Right lobe of liver (tissue), 6 donors: ENCODE results near the gene GRWD1. TPM values are rescaled to one million over a fixed set of nuclear protein-coding genes. Genes with fewer than 3 reads are reported as not detected.
A peak's percentile ranks its signal among the peaks of the same experiment; 100 is the strongest.

ENCODE experiments used
- ATAC-seq, 4 donors: fragments of 200-7000 bp; cut with Tn5 transposase; one replicate each; pipeline ENCODE4 v1.9.1; 2020; ENCODE audit warnings: mild to moderate bottlenecking in 4 of 4, moderate library complexity in 4 of 4
- DNase-seq, 3 donors: peaks; one replicate each; pipeline ENCODE4 v3.0.0-alpha.2; 2020
- H3K27ac ChIP-seq, 3 donors: fragments of 200-600 bp; one replicate each; pipeline ENCODE4 v1.8.0; 2022
- H3K27me3 ChIP-seq, 2 donors: fragments of 200-600 bp; one replicate each; pipeline ENCODE4 v1.8.0; 2022
- H3K36me3 ChIP-seq, 4 donors: fragments of 200-600 bp; sonication (generic) in 1 of 4; one replicate each; pipeline versions ENCODE4 v1.5.1 to v1.8.0; 2017 to 2022; ENCODE audit warnings: control low read depth in 1 of 4
- H3K4me1 ChIP-seq, 4 donors: fragments of 200-600 bp; sonication (generic) in 1 of 4; one replicate each; pipeline versions ENCODE4 v1.5.1 to v1.8.0; 2017 to 2022; ENCODE audit warnings: control low read depth in 1 of 4
- H3K4me3 ChIP-seq, 3 donors: fragments of 200-600 bp; one replicate each; pipeline ENCODE4 v1.8.0; 2022
- H3K9me3 ChIP-seq, 4 donors: fragments of 200-600 bp; sonication (generic) in 1 of 4; one replicate each; pipeline versions ENCODE4 v1.5.1 to v1.8.0; 2017 to 2022; ENCODE audit warnings: control low read depth in 1 of 4
- POLR2A ChIP-seq: fragments of 450-650 bp; IDR thresholded peaks from one replicate; pipeline ENCODE4 v1.6.1; 2017; ENCODE audit warnings: antibody characterized with exemption, mild to moderate bottlenecking
- WGBS: methylation state at CpG from one replicate; pipeline ENCODE4 v1.1.6; 2018; ENCODE audit warnings: low coverage, low lambda C conversion rate; ENCODE audit not compliant: insufficient coverage; ENCODE audit errors: missing lambda C conversion rate; 5-methylcytosine and 5-hydroxymethylcytosine counted together
- intact Hi-C, 2 donors: fragments of 100-400 bp; cut with DNase I; formaldehyde crosslinking; loops; one replicate each; pipeline versions ENCODE4 v1.11.2 to v1.14.1; 2022
- total RNA-seq, 6 experiments: library from RNA; depleted of rRNA in 2 of 6; stranded (reverse); fragments of >200 nt in 2 of 6; fragmentation: NEBNext Ultra II Directional in 3 of 6; extraction: Animal tissue kit (Norgen Biotek cat#: 25700) in 3 of 6; gene quantifications; one replicate each; pipeline versions ENCODE4 v1.1.0 to v1.2.4, GENCODE V29; 2016 to 2023
- TF ChIP-seq, protein P1 (sequence below), 4 donors: fragments of 200-600 bp in 3 of 4; fragments of 450-650 bp in 1 of 4; IDR thresholded peaks; one replicate each; pipeline versions ENCODE4 v1.5.1 to v1.8.0; 2016 to 2022; ENCODE audit warnings: antibody characterized with exemption in 4 of 4, mild to moderate bottlenecking in 2 of 4
- donor health status: DM: no; HTN: yes; CAD: no.
- donor health status: DM: no; HTN: no; CAD: no.
- donor health status: DM: no; HTN: no; CAD: no.
- donor health status: DM: no; HTN: yes; CAD: no.
- donor health status: DM: no; HTN: yes; CAD: no.

GRWD1 gene
- total RNA-seq, 6 experiments from 2014 or later: 14.7 to 31.0 (median 17.6) TPM

GRCh38 chr19:48455908-48456562 is 10.3 kb downstream of the GRWD1 start:
- Histone ChIP-seq H3K4me3 (no peak overlapping the region), H3K27ac (no peak overlapping the region), H3K36me3 (peaks cover 0 to 31% (median 6%) of the 10 kb centered on the region in 4 donors), H3K4me1 (peaks cover 0 to 10% (median 0%) of the 10 kb centered on the region in 4 donors), H3K27me3 (no peaks in the 10 kb centered on the region), H3K9me3 (no peaks in the 10 kb centered on the region)
- TF ChIP-seq, protein P1, sequence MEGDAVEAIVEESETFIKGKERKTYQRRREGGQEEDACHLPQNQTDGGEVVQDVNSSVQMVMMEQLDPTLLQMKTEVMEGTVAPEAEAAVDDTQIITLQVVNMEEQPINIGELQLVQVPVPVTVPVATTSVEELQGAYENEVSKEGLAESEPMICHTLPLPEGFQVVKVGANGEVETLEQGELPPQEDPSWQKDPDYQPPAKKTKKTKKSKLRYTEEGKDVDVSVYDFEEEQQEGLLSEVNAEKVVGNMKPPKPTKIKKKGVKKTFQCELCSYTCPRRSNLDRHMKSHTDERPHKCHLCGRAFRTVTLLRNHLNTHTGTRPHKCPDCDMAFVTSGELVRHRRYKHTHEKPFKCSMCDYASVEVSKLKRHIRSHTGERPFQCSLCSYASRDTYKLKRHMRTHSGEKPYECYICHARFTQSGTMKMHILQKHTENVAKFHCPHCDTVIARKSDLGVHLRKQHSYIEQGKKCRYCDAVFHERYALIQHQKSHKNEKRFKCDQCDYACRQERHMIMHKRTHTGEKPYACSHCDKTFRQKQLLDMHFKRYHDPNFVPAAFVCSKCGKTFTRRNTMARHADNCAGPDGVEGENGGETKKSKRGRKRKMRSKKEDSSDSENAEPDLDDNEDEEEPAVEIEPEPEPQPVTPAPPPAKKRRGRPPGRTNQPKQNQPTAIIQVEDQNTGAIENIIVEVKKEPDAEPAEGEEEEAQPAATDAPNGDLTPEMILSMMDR (IDR thresholded peaks at IDR 0.05): no peak
- TF ChIP-seq POLR2A: no peak
- intact Hi-C loops: no loop called here
- DNase-seq: peak in 1 of 3 donors; percentile 16
- ATAC-seq: no peak
- WGBS: 80% methylated on average over 1 of the region's 11 CpGs

DNA sequence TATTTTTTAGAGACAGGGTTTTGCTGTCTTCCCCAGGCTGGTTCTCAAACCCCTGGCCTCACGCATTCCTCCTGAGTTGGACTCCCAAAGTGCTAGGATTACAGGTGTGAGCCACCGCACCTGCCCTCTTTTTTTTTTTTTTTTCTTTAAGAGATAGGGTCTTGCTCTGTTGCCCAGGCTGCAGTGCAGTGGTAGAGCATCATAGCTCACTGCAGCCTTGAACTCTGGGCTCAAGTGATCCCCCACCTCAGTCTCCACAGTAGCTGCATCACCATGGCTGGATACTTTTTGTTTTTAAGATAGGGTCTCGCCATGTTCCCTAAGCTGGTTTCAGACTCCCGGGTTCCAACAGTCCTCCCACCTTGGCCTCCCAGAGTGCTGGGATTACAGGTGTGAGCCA is 11.1 kb downstream of the GRWD1 start:
- H3K4me3 ChIP-seq: no peak overlapping the region
- H3K36me3 ChIP-seq: peaks cover 0 to 23% (median 2%) of the 10 kb centered on the region in 4 donors
- DNase-seq (no peak), ATAC-seq (no peak)
- no peaks in the 10 kb centered on the region for H3K27me3 ChIP-seq
- intact Hi-C loops: no loop called here
- TF ChIP-seq, protein P1 (IDR thresholded peaks at IDR 0.05): no peak
- no peak for TF ChIP-seq POLR2A
- H3K4me1 ChIP-seq: peaks cover 0 to 10% (median 0%) of the 10 kb centered on the region in 4 donors
- no peak overlapping the region for H3K27ac ChIP-seq
- H3K9me3 ChIP-seq: no peaks in the 10 kb centered on the region
- 97% methylated on average over 4 of the region's 4 CpGs for WGBS

GRCh38 chr19:48458016-48458415 is 12.2 kb downstream of the GRWD1 start:
- WGBS: 88% methylated on average over 2 of the region's 2 CpGs
- Histone ChIP-seq H3K27me3 (no peaks in the 10 kb centered on the region), H3K4me1 (peaks cover 0 to 4% (median 0%) of the 10 kb centered on the region in 4 donors), H3K9me3 (no peaks in the 10 kb centered on the region), H3K4me3 (no peak overlapping the region), H3K36me3 (peaks cover 0 to 12% (median 1%) of the 10 kb centered on the region in 4 donors), H3K27ac (no peak overlapping the region)
- intact Hi-C loops: no loop called here
- TF ChIP-seq, protein P1 (IDR thresholded peaks at IDR 0.05): no peak
- no peak for TF ChIP-seq POLR2A
- ATAC-seq (no peak), DNase-seq (no peak)

GRCh38 chr19:48461651-48461981 is 15.8 kb downstream of the GRWD1 start:
- TF ChIP-seq, protein P1 (IDR thresholded peaks at IDR 0.05): no peak
- no peak for TF ChIP-seq POLR2A
- H3K36me3 ChIP-seq: peaks cover 0 to 6% (median 0%) of the 10 kb centered on the region in 4 donors
- intact Hi-C loops: no loop called here
- no peaks in the 10 kb centered on the region for H3K4me1 ChIP-seq
- 97% methylated on average over 6 of the region's 36 CpGs for WGBS
- H3K27me3 ChIP-seq: no peaks in the 10 kb centered on the region
- peak in 1 of 4 donors; percentile 7 for ATAC-seq
- no peaks in the 10 kb centered on the region for H3K9me3 ChIP-seq
- peak in 1 of 3 donors; percentile 22 for DNase-seq
- H3K27ac ChIP-seq: no peak overlapping the region
- no peak overlapping the region for H3K4me3 ChIP-seq
